GM18498 (cell line): ENCODE measurements around the gene ULK4.
"Not testable (repeated sequence)": the region's sequence is repeated elsewhere in the genome, so short reads cannot be mapped to it uniquely, and the experiment has no call there.

ENCODE experiments used
- ATAC-seq: cut with Tn5 transposase; IDR thresholded peaks from one replicate; pipeline ENCODE4 v1.9.1; 2021; ENCODE audit warnings: mild to moderate bottlenecking, moderate library complexity; ENCODE audit not compliant: unreplicated experiment

ULK4 gene

GRCh38 chr3:41583014-41583413, 378.9 kb downstream of the ULK4 start:
- ATAC-seq, result no peak

DNA sequence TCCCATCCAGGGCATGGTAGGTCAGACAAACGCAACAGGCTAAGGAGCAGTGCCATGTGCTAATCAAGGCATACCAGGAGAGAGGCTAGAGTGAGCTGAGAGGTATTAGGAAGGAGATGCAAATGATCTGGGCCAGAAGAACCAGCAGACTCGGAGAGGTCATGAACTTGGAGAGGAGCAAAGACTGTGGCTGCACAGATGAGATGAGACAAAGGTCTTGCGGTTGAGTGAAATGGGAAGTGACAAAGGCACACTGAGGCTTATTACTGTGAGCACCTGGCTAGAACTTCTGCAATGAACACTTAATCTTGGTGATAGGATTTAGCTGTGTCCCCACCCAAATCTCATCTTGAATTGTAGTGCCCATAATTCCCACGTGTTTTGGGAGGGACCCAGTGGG, 380.2 kb downstream of the ULK4 start:
- peak; percentile 97 for ATAC-seq

GRCh38 chr3:41580274-41580959, 381.5 kb downstream of the ULK4 start:
- no peak for ATAC-seq

DNA sequence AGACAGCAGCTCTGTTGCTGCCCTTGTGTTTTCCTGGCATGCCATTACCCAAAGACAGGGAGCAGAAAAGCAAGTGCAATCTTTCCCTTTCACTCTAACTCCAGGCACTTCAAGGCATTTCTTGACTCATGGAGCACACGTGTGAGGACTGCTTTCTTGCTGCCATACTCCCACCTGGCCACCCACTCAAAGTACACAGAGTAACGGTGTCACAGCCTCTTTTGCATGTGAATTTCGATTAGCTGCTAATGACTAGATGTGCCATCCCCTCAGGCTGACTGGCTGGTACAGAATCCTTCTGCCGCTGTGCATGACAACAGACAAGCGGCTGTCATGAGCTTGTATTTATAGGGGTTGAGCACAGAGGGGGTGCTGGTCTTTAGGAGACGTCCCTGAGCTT, 382.0 kb downstream of the ULK4 start:
- no peak for ATAC-seq

DNA sequence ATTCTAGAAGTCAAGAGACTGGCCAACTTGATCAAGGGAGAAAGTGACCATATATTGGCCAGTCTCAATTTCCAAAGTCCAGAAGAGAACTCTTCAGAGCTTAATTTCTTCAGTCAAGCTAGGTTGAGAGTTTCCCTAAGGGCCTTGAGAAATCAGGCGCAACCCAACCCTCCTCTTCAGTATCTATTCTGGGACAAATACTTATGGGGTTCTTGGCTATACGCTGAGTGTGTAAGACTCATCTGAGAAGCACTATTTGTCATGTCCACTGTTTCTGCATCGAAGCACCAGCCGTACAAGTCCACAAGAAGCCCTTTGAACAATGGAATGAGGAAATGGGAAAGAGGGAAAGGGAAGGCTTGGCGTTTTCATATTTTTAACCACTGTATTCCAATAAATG, 383.1 kb downstream of the ULK4 start:
- ATAC-seq, result no peak

- ATAC-seq, result no peak
These were observed 386.2 kb downstream of the ULK4 start for GRCh38 chr3:41575724-41576123.

- no peak for ATAC-seq
These were observed 387.0 kb downstream of the ULK4 start for GRCh38 chr3:41574900-41575299.

DNA sequence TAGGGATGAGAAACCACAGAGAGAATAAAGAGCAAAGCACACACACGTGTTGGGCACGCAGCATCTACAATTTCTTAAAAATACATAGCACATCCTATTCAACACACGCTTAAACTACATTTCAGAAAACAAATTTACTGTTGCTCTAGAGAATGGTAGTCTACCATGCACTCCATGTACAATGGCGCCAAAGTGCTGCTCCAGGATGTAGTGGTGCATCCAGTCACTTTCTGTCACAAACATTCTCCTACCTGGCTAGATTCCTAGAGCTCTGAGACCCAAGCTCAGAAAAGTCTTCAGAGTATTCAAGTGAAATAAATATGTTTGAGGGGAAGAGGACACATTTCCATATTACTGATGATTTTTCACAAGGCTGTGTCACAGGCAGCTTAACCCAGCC, 388.3 kb downstream of the ULK4 start:
- ATAC-seq, result no peak

GRCh38 chr3:41572092-41572491, 389.8 kb downstream of the ULK4 start:
- ATAC-seq, result no peak

GRCh38 chr3:41569632-41570305, 392.1 kb downstream of the ULK4 start:
- ATAC-seq, result no peak

DNA sequence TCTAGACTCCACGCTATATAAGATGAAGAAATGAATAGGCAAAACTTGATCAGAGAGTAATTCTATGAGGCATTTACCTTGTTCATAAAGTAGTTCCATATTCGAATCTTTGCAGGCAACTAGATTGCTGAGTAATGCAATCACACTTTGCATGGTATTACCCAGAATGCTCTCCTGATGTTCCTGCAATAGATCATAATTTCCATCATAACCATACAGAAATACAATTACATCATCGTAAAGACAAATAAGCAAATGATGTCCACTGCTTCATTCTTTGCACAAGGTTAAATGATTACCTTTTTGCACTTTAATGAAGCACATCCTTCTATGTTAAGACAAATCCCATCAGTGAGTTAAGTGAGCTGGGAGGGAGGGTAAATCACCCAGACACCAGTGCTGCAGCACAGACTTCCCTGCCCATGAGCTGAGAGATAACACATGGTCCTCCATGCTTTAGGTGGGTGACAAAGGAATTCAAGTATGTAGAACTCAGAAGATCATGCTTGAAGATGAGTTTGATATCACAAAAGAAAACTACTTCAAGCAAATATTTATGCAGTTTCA, 395.9 kb downstream of the ULK4 start:
- ATAC-seq, result no peak

DNA sequence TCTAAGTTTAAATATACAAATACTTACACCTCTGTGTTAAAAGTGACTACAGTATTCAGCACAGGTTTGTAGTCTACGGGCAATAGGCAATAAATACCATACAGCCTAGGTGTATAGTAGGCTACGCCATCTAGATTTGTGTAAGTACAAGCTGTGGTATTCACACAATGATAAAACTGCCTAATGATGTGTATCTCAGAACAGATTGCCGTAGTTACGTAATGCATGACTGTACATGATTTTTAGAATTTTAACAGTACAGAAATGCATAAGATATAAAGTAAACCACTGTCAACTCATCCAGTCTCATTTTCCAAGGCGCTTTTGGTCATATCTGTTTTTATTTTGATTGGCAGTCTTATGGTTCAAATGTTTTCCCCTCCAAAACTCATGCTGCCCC, 396.9 kb downstream of the ULK4 start:
- ATAC-seq, result no peak

- ATAC-seq, result not testable (repeated sequence)
These were observed 405.7 kb downstream of the ULK4 start for GRCh38 chr3:41556245-41556644.

GRCh38 chr3:41532976-41533375, 428.9 kb downstream of the ULK4 start:
- no peak for ATAC-seq

- ATAC-seq, result no peak
These were observed 434.8 kb downstream of the ULK4 start for GRCh38 chr3:41526995-41527573.

DNA sequence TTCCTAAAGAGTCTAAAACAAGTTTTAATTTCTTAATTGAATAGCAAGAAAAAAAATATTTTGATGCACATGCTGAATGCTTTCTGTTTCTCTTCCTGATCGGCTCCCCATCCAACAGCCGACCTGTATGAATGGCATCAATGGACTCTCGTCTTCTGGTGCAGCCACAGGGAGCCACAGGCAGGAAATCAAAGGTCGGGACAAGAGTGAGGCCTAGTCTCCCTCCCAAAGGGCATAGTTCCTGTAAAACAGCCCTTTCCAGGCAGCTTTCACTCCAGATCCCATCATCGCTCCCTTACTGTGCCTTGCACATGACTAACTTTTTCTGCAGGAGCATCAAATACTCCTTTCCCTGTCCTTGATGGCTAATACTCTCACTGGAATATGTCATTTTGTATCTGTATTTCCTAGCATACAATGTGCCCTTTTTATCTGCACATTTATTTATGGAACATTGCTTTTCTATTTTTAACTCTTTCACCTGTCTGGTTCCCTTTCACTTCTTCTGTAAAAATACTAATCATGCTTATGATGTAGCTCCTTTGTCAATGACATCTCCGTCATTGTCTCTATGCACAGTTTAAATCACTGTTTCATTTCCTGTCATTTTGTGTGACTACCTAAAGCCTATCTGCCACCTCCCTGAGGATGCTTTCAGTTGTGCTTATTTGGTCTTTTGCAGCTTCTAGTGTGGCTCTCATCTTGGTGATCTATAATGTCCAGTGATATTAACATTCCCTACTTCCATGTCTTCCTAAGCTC, 436.4 kb downstream of the ULK4 start:
- peak; percentile 47 for ATAC-seq

GRCh38 chr3:41523897-41524296, 438.0 kb downstream of the ULK4 start:
- ATAC-seq, result no peak

DNA sequence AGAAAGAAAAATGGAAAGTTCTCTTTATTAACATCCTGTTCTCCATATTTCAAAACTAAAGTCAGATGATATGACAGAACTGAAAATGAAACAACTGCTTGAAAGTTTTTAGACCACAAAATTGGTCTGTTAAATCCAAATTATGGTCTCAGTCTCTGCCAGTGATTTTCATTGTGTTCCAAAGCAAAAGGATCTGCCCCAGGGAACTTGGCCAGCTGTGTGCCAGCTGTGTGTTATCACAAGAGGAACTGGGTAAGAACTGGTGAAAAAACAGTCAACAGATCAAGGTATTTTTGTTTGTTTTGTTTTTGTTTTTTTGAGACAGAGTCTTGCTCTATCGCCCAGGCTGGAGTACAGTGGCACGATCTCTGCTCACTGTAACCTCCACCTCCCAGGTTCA, 439.3 kb downstream of the ULK4 start:
- ATAC-seq, result peak; percentile 76

GRCh38 chr3:41521010-41521655, 440.8 kb downstream of the ULK4 start:
- ATAC-seq, result no peak

- no peak for ATAC-seq
These were observed 442.2 kb downstream of the ULK4 start for GRCh38 chr3:41519746-41520145.

DNA sequence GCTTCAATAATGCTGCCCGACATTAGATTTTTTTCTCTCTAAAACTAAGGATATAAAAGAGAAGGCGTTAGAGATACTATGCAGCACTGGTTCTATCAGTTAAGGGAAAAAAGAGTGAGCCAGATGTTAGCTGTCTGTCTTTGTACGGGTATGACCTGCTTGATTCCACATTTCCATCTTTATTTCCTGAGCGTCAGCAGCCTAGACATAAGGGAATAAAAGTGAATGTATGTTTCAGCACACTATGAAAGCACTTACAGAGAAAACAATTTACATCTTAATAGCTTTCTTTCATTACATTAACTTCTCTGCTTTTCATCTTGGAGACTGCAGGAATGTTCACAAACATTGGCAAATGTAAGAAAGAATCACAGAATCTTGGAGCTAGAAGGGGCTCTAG, 443.3 kb downstream of the ULK4 start:
- ATAC-seq, result no peak
